Duodenal mucosa (tissue), 2 donors: ENCODE measurements around the gene ZBTB44.
A peak's percentile ranks its signal among the peaks of the same experiment; 100 is the strongest.
"Not testable (repeated sequence)": the region's sequence is repeated elsewhere in the genome, so short reads cannot be mapped to it uniquely, and the experiment has no call there.

Experiments used
- H3K27ac ChIP-seq: one replicate; pipeline ENCODE4 v1.7.0; 2013; ENCODE audit warnings: low read depth, low read length
- H3K27me3 ChIP-seq, 2 donors: one replicate each; pipeline ENCODE4 v1.7.0; 2013; ENCODE audit warnings: low read length in 2 of 2, control low read depth in 1 of 2; ENCODE audit not compliant: insufficient read depth in 2 of 2, control insufficient read depth in 1 of 2
- H3K36me3 ChIP-seq, 2 donors: one replicate each; pipeline ENCODE4 v1.7.0; 2013; ENCODE audit warnings: low read length in 2 of 2, control low read depth in 1 of 2; ENCODE audit not compliant: insufficient read depth in 2 of 2, control insufficient read depth in 1 of 2
- H3K4me1 ChIP-seq, 2 donors: one replicate each; pipeline ENCODE4 v1.7.0; 2013; ENCODE audit warnings: low read length in 2 of 2, control low read depth in 1 of 2; ENCODE audit not compliant: insufficient read depth in 2 of 2, control insufficient read depth in 1 of 2
- H3K4me3 ChIP-seq, 2 donors: one replicate each; pipeline ENCODE4 v1.7.0; 2013; ENCODE audit warnings: low read length in 2 of 2, low read depth in 1 of 2
- H3K9ac ChIP-seq, 2 donors: one replicate each; pipeline ENCODE4 v1.7.0; 2013; ENCODE audit warnings: low read length in 2 of 2, low read depth in 1 of 2
- H3K9me3 ChIP-seq, 2 donors: one replicate each; pipeline ENCODE4 v1.7.0; 2013; ENCODE audit warnings: low read length in 2 of 2, control low read depth in 1 of 2; ENCODE audit not compliant: control insufficient read depth in 1 of 2

The ZBTB44 gene

DNA sequence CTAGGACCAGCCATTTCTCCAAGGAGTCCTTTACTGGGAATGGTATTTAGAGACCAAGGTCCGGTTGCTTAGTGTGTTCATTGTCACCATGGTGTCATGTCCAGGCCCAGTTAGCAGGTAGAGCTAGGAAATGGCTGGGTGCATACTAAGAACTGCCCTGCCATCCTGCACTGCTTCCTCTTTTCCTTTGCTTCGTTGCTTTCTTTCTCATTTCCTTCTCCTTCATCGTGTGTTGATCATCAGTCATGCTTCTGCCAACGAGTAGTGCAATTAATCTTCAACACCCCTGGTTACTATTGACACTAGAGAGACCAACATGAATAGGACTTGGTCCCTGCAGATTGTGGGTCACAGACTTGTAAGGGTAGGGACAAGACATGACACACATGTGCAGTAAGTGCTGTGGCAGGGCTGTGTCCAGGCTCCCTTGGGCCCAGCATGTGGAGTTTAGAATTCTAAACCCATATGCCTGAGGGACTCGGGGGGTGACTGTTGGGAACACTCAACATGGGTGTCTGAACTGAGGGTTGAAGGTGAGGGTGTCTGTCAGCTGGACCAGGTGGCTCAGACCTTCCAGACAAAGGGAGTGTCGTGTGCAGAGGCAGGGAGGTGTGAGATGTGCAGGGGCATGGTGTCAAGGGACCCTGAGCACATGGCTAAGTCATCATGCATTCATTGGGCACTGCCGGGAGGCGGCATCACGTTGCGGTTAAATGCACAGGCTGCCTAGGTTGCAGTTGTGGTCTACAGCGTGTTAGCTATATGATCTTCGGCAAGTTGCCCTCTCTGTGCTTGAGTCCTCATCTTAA lies 112.5 kb downstream of the ZBTB44 start:
- no peaks in the 10 kb centered on the region for H3K9me3 ChIP-seq
- H3K36me3 ChIP-seq, result peaks cover 51 to 76% of the 10 kb centered on the region in 2 donors
- H3K4me1 ChIP-seq, result peaks cover 10 to 11% of the 10 kb centered on the region in 2 donors
- no peaks in the 10 kb centered on the region for H3K27me3 ChIP-seq
- no peak overlapping the region for H3K27ac ChIP-seq
- no peak overlapping the region for H3K9ac ChIP-seq
- H3K4me3 ChIP-seq, result no peak overlapping the region

GRCh38 chr11:130201026-130201425 lies 113.7 kb downstream of the ZBTB44 start:
- no peak overlapping the region for H3K9ac ChIP-seq
- H3K4me1 ChIP-seq, result peaks cover 2 to 10% of the 10 kb centered on the region in 2 donors
- H3K9me3 ChIP-seq, result no peaks in the 10 kb centered on the region
- no peak overlapping the region for H3K4me3 ChIP-seq
- H3K27me3 ChIP-seq, result no peaks in the 10 kb centered on the region
- peaks cover 59 to 84% of the 10 kb centered on the region in 2 donors for H3K36me3 ChIP-seq
- H3K27ac ChIP-seq, result no peak overlapping the region

DNA sequence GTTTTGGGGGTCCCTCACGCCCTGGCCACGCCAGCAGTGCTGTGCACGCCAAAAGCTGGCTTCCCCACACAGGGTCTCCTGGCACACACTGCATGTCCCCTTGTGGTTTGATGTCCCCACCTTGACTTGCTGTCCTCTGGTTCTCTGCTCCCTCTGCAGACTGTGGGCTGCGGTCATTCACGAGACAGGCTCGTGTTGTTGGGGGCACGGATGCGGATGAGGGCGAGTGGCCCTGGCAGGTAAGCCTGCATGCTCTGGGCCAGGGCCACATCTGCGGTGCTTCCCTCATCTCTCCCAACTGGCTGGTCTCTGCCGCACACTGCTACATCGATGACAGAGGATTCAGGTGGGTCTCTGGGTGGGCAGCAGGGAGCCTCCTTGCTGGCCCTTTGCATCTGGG lies 114.9 kb downstream of the ZBTB44 start:
- H3K9ac ChIP-seq, result no peak overlapping the region
- H3K27ac ChIP-seq, result no peak overlapping the region
- H3K36me3 ChIP-seq, result peaks cover 59 to 89% of the 10 kb centered on the region in 2 donors
- H3K4me3 ChIP-seq, result no peak overlapping the region
- no peaks in the 10 kb centered on the region for H3K27me3 ChIP-seq
- peaks cover 0 to 10% of the 10 kb centered on the region in 2 donors for H3K4me1 ChIP-seq
- H3K9me3 ChIP-seq, result no peaks in the 10 kb centered on the region

- H3K4me1 ChIP-seq, result peaks cover 0 to 12% of the 10 kb centered on the region in 2 donors
- no peak overlapping the region for H3K9ac ChIP-seq
- H3K27ac ChIP-seq, result no peak overlapping the region
- no peaks in the 10 kb centered on the region for H3K9me3 ChIP-seq
- no peaks in the 10 kb centered on the region for H3K27me3 ChIP-seq
- no peak overlapping the region for H3K4me3 ChIP-seq
- H3K36me3 ChIP-seq, result peaks cover 58 to 93% of the 10 kb centered on the region in 2 donors
These were observed 115.8 kb downstream of the ZBTB44 start for GRCh38 chr11:130198964-130199363.

GRCh38 chr11:130198292-130198691 lies 116.4 kb downstream of the ZBTB44 start:
- H3K4me3 ChIP-seq, result no peak overlapping the region
- H3K27me3 ChIP-seq, result no peaks in the 10 kb centered on the region
- H3K27ac ChIP-seq, result no peak overlapping the region
- no peak overlapping the region for H3K9ac ChIP-seq
- H3K9me3 ChIP-seq, result no peaks in the 10 kb centered on the region
- H3K36me3 ChIP-seq, result peaks cover 55 to 89% of the 10 kb centered on the region in 2 donors
- H3K4me1 ChIP-seq, result peaks cover 2 to 15% of the 10 kb centered on the region in 2 donors

GRCh38 chr11:130197386-130198035 lies 117.2 kb downstream of the ZBTB44 start:
- peaks cover 49 to 84% of the 10 kb centered on the region in 2 donors for H3K36me3 ChIP-seq

GRCh38 chr11:130194241-130195023 lies 120.3 kb downstream of the ZBTB44 start:
- H3K27me3 ChIP-seq, result no peaks in the 10 kb centered on the region
- peaks cover 26 to 28% of the 10 kb centered on the region in 2 donors for H3K4me1 ChIP-seq
- no peak overlapping the region for H3K9ac ChIP-seq
- no peak overlapping the region for H3K27ac ChIP-seq
- peaks cover 31 to 74% of the 10 kb centered on the region in 2 donors for H3K36me3 ChIP-seq
- H3K4me3 ChIP-seq, result no peak overlapping the region
- no peaks in the 10 kb centered on the region for H3K9me3 ChIP-seq

More at GRCh38 chr11:130197386-130198035, 117.2 kb downstream of the ZBTB44 start:
- no peak overlapping the region for H3K27ac ChIP-seq
- no peak overlapping the region for H3K9ac ChIP-seq
- no peak overlapping the region for H3K4me3 ChIP-seq
- no peaks in the 10 kb centered on the region for H3K27me3 ChIP-seq
- H3K4me1 ChIP-seq, result peaks cover 9 to 14% of the 10 kb centered on the region in 2 donors
- H3K9me3 ChIP-seq, result no peaks in the 10 kb centered on the region

- not testable (repeated sequence) for H3K9me3 ChIP-seq, H3K9ac ChIP-seq, H3K27me3 ChIP-seq, H3K4me3 ChIP-seq
- peaks cover 35 to 37% of the 10 kb centered on the region in 2 donors for H3K4me1 ChIP-seq
- peaks cover 26 to 69% of the 10 kb centered on the region in 2 donors for H3K36me3 ChIP-seq
- peak overlapping the region; percentile 62 for H3K27ac ChIP-seq
These were observed 121.2 kb downstream of the ZBTB44 start for GRCh38 chr11:130193551-130193950.

- Histone ChIP-seq H3K9me3 (no peaks in the 10 kb centered on the region), H3K4me3 (no peak overlapping the region), H3K4me1 (peaks cover 40 to 44% of the 10 kb centered on the region in 2 donors), H3K27me3 (no peaks in the 10 kb centered on the region), H3K36me3 (peaks cover 22 to 70% of the 10 kb centered on the region in 2 donors), H3K9ac (no peak overlapping the region), H3K27ac (peak overlapping the region; percentile 62)
These were observed 121.9 kb downstream of the ZBTB44 start for GRCh38 chr11:130192845-130193267.
